IPS DF 19.7 (cell line): ENCODE data around the gene BANK1.

Experiments
- DNase-seq: peaks from one replicate; pipeline ENCODE4 v3.0.0-alpha.2; 2013; ENCODE audit warnings: low read depth, low spot score

BANK1 gene

GRCh38 chr4:101823864-101824263 is 33.3 kb downstream of the BANK1 start:
- DNase-seq: no peak

GRCh38 chr4:101824500-101824899 is 34.0 kb downstream of the BANK1 start:
- DNase-seq: no peak

GRCh38 chr4:101825953-101826352 is 35.4 kb downstream of the BANK1 start:
- DNase-seq: no peak

GRCh38 chr4:101831816-101832215 is 41.3 kb downstream of the BANK1 start:
- DNase-seq: no peak

GRCh38 chr4:101833480-101833879 is 43.0 kb downstream of the BANK1 start:
- DNase-seq: no peak

- DNase-seq: no peak
Observed at GRCh38 chr4:101835121-101835904, 44.8 kb downstream of the BANK1 start.

- no peak for DNase-seq
Observed at GRCh38 chr4:101843054-101843453, 52.5 kb downstream of the BANK1 start.

GRCh38 chr4:101846550-101846949 is 56.0 kb downstream of the BANK1 start:
- no peak for DNase-seq

- no peak for DNase-seq
Observed at GRCh38 chr4:101850698-101851097, 60.2 kb downstream of the BANK1 start.

GRCh38 chr4:101851672-101852071 is 61.1 kb downstream of the BANK1 start:
- DNase-seq: no peak

- DNase-seq: no peak
Observed at GRCh38 chr4:101853028-101853427, 62.5 kb downstream of the BANK1 start.

- DNase-seq: no peak
Observed at GRCh38 chr4:101853691-101854090, 63.2 kb downstream of the BANK1 start.

- no peak for DNase-seq
Observed at GRCh38 chr4:101855239-101855638, 64.7 kb downstream of the BANK1 start.

- no peak for DNase-seq
Observed at GRCh38 chr4:101856149-101856548, 65.6 kb downstream of the BANK1 start.

GRCh38 chr4:101857176-101857575 is 66.6 kb downstream of the BANK1 start:
- no peak for DNase-seq

GRCh38 chr4:101858641-101859040 is 68.1 kb downstream of the BANK1 start:
- no peak for DNase-seq

GRCh38 chr4:101862595-101862994 is 72.1 kb downstream of the BANK1 start:
- DNase-seq: no peak

- no peak for DNase-seq
Observed at GRCh38 chr4:101864660-101865059, 74.1 kb downstream of the BANK1 start.

- DNase-seq: no peak
Observed at GRCh38 chr4:101865501-101866062, 75.1 kb downstream of the BANK1 start.

- DNase-seq: no peak
Observed at GRCh38 chr4:101870874-101871273, 80.3 kb downstream of the BANK1 start.

GRCh38 chr4:101871962-101872676 is 81.6 kb downstream of the BANK1 start:
- no peak for DNase-seq

GRCh38 chr4:101885574-101885973 is 95.0 kb downstream of the BANK1 start:
- DNase-seq: no peak

GRCh38 chr4:101886826-101887225 is 96.3 kb downstream of the BANK1 start:
- DNase-seq: no peak
